ENCODE data around the gene SLC25A2.
A peak's percentile ranks its signal among the peaks of the same experiment; 100 is the strongest.
"Not testable (repeated sequence)": the region's sequence is repeated elsewhere in the genome, so short reads cannot be mapped to it uniquely, and the experiment has no call there.

Gene SLC25A2

DNA sequence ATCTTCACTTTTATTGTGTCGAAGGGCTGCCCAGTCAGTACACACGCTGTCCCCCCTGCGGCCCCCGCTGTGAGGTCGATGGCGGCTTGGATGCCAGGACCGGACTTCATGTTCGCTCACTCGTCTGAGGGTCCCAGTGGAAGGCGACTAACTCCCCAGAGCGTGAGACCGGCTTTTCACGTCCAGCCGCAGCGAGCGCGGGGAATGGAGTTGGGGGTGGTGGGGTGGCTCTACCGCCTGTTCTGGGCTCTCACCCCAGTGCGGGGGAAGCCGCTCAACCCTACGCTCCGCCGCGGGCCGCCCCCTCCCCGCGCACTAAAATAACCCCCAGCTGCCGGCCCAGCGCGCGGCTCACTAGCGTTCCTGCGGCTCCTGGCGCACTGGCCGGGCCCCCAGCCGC is at the start of gene SLC25A2:
Gene SLC25A2, minus strand, starts transcription at position 294 of the 400 bp plus-strand sequence. Its CDS starts 184 bp downstream, at position 110.
- H3K9me3 ChIP-seq = peaks cover 5 to 100% (median 94%) of the 10 kb centered on the region in 3 donors
- H3K27me3 ChIP-seq = no peaks in the 10 kb centered on the region
- H3K27ac ChIP-seq = no peak within 1 kb of the TSS
- peaks cover 6 to 53% (median 37%) of the 10 kb centered on the region in 3 donors for H3K36me3 ChIP-seq
- TF ChIP-seq, protein P1, sequence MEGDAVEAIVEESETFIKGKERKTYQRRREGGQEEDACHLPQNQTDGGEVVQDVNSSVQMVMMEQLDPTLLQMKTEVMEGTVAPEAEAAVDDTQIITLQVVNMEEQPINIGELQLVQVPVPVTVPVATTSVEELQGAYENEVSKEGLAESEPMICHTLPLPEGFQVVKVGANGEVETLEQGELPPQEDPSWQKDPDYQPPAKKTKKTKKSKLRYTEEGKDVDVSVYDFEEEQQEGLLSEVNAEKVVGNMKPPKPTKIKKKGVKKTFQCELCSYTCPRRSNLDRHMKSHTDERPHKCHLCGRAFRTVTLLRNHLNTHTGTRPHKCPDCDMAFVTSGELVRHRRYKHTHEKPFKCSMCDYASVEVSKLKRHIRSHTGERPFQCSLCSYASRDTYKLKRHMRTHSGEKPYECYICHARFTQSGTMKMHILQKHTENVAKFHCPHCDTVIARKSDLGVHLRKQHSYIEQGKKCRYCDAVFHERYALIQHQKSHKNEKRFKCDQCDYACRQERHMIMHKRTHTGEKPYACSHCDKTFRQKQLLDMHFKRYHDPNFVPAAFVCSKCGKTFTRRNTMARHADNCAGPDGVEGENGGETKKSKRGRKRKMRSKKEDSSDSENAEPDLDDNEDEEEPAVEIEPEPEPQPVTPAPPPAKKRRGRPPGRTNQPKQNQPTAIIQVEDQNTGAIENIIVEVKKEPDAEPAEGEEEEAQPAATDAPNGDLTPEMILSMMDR (IDR thresholded peaks at IDR 0.05) = no peak
- no peak for DNase-seq
- H3K4me1 ChIP-seq = no peaks in the 10 kb centered on the region
- intact Hi-C loops (cut with DNase I; ENCODE audit: low total_unique reads) = no loop called here
- no peak within 1 kb of the TSS for H3K4me3 ChIP-seq

DNA sequence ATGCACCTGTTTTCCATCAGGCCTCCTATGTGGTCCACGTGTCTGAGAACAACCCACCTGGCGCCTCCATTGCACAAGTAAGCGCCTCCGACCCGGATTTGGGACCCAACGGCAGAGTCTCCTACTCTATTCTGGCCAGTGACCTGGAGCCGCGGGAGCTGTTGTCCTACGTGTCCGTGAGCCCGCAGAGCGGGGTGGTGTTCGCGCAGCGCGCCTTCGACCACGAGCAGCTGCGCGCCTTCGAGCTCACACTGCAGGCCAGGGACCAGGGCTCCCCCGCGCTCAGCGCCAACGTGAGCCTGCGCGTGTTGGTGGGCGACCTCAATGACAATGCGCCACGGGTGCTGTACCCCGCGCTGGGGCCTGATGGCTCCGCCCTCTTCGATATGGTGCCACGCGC is 47.7 kb upstream of the SLC25A2 start:
- intact Hi-C loops (cut with DNase I; ENCODE audit: low total_unique reads) = no loop called here
- Histone ChIP-seq H3K4me3 (no peak overlapping the region), H3K27me3 (peaks cover 0 to 3% of the 10 kb centered on the region in 2 donors), H3K36me3 (peaks cover 0 to 20% (median 14%) of the 10 kb centered on the region in 3 donors), H3K9me3 (peaks cover 0 to 99% (median 87%) of the 10 kb centered on the region in 3 donors), H3K27ac (no peak overlapping the region), H3K4me1 (no peaks in the 10 kb centered on the region)
- no peak for DNase-seq
- TF ChIP-seq, protein P1 (IDR thresholded peaks at IDR 0.05) = no peak

DNA sequence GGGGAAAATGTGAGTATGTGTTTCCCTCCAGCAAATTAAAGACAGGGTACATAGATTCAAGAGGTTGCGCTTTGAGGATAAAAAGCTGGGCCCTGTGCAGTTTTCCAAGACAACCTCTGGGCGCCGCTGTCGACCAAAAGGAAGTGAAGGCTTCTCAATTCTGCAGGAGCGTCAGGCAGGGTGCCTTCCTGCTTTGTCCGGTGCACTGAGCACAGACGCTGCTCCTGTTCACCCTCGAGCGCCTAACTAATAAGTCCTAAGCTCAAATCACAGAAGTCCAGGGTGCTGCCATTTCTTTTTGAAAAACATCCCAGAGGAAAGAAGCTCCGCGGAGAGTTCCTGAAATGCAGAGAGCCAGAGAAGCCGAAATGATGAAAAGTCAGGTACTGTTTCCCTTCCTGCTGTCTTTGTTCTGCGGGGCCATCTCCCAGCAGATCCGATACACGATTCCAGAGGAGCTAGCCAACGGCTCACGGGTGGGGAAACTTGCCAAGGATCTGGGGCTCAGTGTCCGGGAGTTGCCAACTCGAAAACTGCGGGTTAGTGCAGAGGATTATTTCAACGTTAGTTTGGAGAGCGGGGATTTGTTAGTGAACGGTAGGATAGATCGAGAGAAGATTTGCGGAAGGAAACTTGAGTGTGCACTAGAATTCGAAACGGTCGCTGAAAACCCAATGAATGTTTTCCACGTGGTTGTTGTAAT is 46.2 kb upstream of the SLC25A2 start, which contains the start of gene PCDHGB1:
Gene PCDHGB1, plus strand, starts transcription at position 183 of the 703 bp plus-strand sequence. Its CDS starts 162 bp downstream, at position 345.
- peaks cover 0 to 20% (median 13%) of the 10 kb centered on the region in 3 donors for H3K36me3 ChIP-seq
- TF ChIP-seq, protein P1 (IDR thresholded peaks at IDR 0.05) = peak; percentile 10 to 23
- intact Hi-C loops (cut with DNase I; ENCODE audit: low total_unique reads) = no loop called here
- H3K4me3 ChIP-seq = peak within 1 kb of the TSS; percentile 20 to 34
- peaks cover 0 to 3% of the 10 kb centered on the region in 2 donors for H3K27me3 ChIP-seq
- no peak within 1 kb of the TSS for H3K27ac ChIP-seq
- H3K9me3 ChIP-seq = peaks cover 3 to 99% (median 87%) of the 10 kb centered on the region in 3 donors
- no peak for DNase-seq
- H3K4me1 ChIP-seq = no peaks in the 10 kb centered on the region

DNA sequence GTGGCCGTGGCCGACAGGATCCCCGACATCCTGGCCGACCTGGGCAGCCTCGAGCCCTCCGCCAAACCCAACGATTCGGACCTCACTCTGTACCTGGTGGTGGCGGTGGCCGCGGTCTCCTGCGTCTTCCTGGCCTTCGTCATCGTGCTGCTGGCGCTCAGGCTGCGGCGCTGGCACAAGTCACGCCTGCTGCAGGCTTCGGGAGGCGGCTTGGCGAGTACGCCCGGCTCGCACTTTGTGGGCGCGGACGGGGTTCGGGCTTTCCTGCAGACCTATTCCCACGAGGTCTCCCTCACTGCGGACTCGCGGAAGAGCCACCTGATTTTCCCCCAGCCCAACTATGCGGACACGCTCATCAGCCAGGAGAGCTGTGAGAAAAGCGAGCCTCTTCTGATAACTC is 42.2 kb upstream of the SLC25A2 start:
- not testable (repeated sequence) for H3K27me3 ChIP-seq

DNA sequence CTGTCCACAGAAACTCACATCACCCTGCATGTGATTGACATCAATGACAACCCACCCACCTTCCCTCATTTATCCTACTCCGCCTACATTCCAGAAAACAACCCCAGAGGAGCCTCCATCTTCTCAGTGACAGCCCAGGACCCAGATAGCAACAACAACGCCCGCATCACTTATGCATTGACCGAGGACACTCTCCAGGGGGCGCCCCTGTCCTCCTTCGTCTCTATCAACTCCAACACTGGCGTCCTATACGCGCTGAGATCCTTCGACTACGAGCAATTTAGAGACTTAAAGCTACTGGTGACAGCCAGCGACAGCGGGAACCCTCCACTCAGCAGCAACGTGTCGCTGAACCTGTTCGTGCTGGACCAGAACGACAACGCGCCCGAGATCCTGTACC is 41.5 kb upstream of the SLC25A2 start:
- intact Hi-C loops (cut with DNase I; ENCODE audit: low total_unique reads) = no loop called here
- Histone ChIP-seq H3K4me1 (no peaks in the 10 kb centered on the region), H3K27me3 (no peaks in the 10 kb centered on the region), H3K4me3 (no peak overlapping the region), H3K36me3 (peaks cover 0 to 32% (median 28%) of the 10 kb centered on the region in 3 donors), H3K27ac (no peak overlapping the region), H3K9me3 (peaks cover 6 to 99% (median 81%) of the 10 kb centered on the region in 3 donors)
- TF ChIP-seq, protein P1 (IDR thresholded peaks at IDR 0.05) = no peak
- no peak for DNase-seq

More for the DNA sequence above, 42.2 kb upstream of the SLC25A2 start:
- DNase-seq; H3K4me3 ChIP-seq; intact Hi-C loops (cut with DNase I; ENCODE audit: low total_unique reads); H3K27ac ChIP-seq; H3K4me1 ChIP-seq: not testable (repeated sequence)
- peaks cover 6 to 99% (median 81%) of the 10 kb centered on the region in 3 donors for H3K9me3 ChIP-seq
- H3K36me3 ChIP-seq = peaks cover 0 to 32% (median 26%) of the 10 kb centered on the region in 3 donors

DNA sequence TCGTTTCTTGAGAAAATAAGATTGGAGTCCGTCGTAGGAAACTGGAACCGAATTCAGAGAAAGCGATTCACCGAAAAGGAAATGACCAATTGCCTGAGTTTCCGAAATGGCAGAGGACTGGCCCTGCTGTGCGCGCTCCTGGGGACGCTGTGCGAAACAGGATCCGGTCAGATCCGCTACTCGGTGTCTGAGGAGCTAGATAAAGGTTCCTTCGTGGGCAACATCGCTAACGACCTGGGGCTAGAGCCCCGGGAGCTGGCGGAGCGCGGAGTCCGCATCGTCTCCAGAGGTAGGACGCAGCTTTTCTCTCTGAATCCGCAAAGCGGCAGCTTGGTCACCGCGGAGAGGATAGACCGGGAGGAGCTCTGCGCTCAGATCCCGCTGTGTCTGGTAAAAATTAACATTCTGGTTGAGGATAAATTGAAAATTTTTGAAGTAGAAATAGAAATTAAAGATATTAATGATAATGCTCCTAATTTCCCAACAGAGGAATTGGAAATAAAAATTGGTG is 40.2 kb upstream of the SLC25A2 start:
- intact Hi-C loops (cut with DNase I; ENCODE audit: low total_unique reads) = no loop called here
- TF ChIP-seq, protein P1 (IDR thresholded peaks at IDR 0.05) = no peak
- Histone ChIP-seq H3K27me3 (no peaks in the 10 kb centered on the region), H3K27ac (no peak overlapping the region), H3K4me1 (no peaks in the 10 kb centered on the region), H3K9me3 (peaks cover 6 to 99% (median 81%) of the 10 kb centered on the region in 3 donors), H3K4me3 (peak overlapping the region; percentile 5 to 28), H3K36me3 (peaks cover 0 to 36% (median 27%) of the 10 kb centered on the region in 3 donors)
- no peak for DNase-seq
